NB4 (cell line): Measurements from ENCODE around the gene ITPK1.

Experiments used
- DNase-seq: peaks from one replicate; pipeline ENCODE4 v3.0.0; 2010; ENCODE audit warnings: low read depth
- H3K4me3 ChIP-seq: one replicate; pipeline ENCODE4 v1.5.1; 2011; ENCODE audit warnings: mild to moderate bottlenecking, low read depth, low read length, moderate library complexity
- CTCF ChIP-seq: IDR thresholded peaks from one replicate; pipeline ENCODE4 v1.5.1; 2012; ENCODE audit warnings: low read depth, low read length
- MYC ChIP-seq: IDR thresholded peaks from 2 replicates; pipeline ENCODE4 v1.6.1; 2011; ENCODE audit warnings: low read depth, low read length
- POLR2A ChIP-seq: IDR thresholded peaks from 2 replicates; pipeline ENCODE4 v1.6.1; 2011; ENCODE audit warnings: mild to moderate bottlenecking; ENCODE audit not compliant: insufficient read length; ENCODE audit errors: extremely low read depth
- TF ChIP-seq, protein P1 (sequence below): IDR thresholded peaks from 2 replicates; pipeline ENCODE4 v1.6.1; 2011; ENCODE audit warnings: low read depth, low read length

The ITPK1 gene

DNA sequence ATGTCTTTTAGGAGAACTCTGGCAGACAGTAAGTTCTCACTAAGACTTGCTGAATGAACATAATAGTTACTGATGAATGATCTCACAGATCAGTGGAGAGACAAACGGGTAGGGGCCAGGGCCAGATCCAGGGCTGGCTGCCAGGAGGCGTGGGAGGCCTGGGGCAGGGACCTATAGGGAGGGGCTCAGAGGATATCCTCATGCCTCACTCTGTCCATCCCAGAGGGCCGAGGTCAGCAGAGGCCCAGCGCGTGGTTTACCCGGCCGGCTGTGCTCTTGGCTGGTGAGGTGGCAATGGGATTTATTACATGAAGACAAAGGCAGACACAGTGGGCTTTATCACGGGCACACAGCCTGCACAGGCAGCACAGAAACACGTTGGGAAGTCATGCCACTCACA lies 107.3 kb downstream of the ITPK1 start:
- no peak for DNase-seq

GRCh38 chr14:93007225-93007997 lies 108.3 kb downstream of the ITPK1 start:
- H3K4me3 ChIP-seq = no peak overlapping the region
- peak; percentile 37 for DNase-seq
- TF ChIP-seq POLR2A (no peak), MYC (no peak), CTCF (no peak)
- TF ChIP-seq, protein P1, sequence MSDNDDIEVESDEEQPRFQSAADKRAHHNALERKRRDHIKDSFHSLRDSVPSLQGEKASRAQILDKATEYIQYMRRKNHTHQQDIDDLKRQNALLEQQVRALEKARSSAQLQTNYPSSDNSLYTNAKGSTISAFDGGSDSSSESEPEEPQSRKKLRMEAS = no peak

More for the DNA sequence above, 107.3 kb downstream of the ITPK1 start:
- H3K4me3 ChIP-seq = no peak overlapping the region
- TF ChIP-seq CTCF (no peak), MYC (no peak), POLR2A (no peak)
- TF ChIP-seq, protein P1 = no peak

- no peak overlapping the region for H3K4me3 ChIP-seq
- peak; percentile 67 for DNase-seq
- TF ChIP-seq POLR2A = no peak
- TF ChIP-seq, protein P1 = peak; percentile 46
Observed at GRCh38 chr14:93006567-93007051, 109.1 kb downstream of the ITPK1 start.

GRCh38 chr14:93005838-93006237 lies 109.9 kb downstream of the ITPK1 start:
- H3K4me3 ChIP-seq = no peak overlapping the region
- no peak for DNase-seq
- TF ChIP-seq, protein P1 = no peak
- TF ChIP-seq MYC (no peak), POLR2A (no peak), CTCF (no peak)

GRCh38 chr14:93005135-93005813 lies 110.5 kb downstream of the ITPK1 start:
- no peak for DNase-seq
- no peak overlapping the region for H3K4me3 ChIP-seq

More at GRCh38 chr14:93005135-93005813, 110.5 kb downstream of the ITPK1 start:
- TF ChIP-seq, protein P1 = no peak
- TF ChIP-seq POLR2A (no peak), MYC (no peak), CTCF (no peak)
